Measurements from ENCODE around the gene QSOX1. TPM values are rescaled to one million over a fixed set of nuclear protein-coding genes. Genes with fewer than 3 reads are reported as not detected.

Gene QSOX1
- total RNA-seq, 1 experiment from 2014 or later, result 135 TPM

DNA sequence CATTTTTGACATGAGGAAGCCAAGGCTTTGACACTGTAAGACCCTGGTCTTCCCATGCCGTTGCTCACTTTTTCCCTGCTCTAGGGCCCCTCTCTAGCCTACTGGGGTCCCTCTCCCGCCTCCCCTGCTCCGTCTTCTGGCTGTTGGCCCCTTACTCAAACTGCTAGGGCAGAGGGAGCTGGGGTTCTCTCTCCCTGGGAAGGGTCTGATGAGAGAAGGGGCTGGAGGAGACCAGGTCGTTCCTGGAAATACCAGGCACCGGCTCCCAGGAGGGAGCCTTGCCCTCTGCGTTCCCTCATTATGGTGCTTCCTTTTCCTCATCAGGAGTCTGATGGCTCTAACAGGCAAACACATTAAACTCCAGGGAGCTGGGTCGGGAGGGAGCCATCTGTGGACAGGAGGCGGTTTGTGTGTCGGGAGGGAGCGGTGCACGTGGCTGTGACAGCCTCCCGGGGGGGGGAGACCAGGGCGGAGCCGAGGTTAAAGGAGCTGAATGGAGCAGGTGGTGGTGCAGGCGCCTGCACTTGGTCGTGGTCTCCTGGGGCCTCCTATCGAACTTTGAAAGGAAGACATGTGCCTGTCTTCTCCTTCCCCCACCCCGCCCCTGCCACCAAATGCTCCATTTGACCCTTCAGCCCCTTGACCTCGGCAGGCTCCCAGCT lies 40.0 kb downstream of the QSOX1 start (continued):
- TF ChIP-seq ZNF532 (CRISPR knock-in tag; IDR thresholded peaks at IDR 0.05; ENCODE audit: borderline replicate concordance), result no peak
- no peak for TF ChIP-seq SMAD4 (CRISPR knock-in tag; IDR thresholded peaks at IDR 0.05)
- TF ChIP-seq ZNF281 (CRISPR knock-in tag; IDR thresholded peaks at IDR 0.05), result no peak
- TF ChIP-seq, protein P1, sequence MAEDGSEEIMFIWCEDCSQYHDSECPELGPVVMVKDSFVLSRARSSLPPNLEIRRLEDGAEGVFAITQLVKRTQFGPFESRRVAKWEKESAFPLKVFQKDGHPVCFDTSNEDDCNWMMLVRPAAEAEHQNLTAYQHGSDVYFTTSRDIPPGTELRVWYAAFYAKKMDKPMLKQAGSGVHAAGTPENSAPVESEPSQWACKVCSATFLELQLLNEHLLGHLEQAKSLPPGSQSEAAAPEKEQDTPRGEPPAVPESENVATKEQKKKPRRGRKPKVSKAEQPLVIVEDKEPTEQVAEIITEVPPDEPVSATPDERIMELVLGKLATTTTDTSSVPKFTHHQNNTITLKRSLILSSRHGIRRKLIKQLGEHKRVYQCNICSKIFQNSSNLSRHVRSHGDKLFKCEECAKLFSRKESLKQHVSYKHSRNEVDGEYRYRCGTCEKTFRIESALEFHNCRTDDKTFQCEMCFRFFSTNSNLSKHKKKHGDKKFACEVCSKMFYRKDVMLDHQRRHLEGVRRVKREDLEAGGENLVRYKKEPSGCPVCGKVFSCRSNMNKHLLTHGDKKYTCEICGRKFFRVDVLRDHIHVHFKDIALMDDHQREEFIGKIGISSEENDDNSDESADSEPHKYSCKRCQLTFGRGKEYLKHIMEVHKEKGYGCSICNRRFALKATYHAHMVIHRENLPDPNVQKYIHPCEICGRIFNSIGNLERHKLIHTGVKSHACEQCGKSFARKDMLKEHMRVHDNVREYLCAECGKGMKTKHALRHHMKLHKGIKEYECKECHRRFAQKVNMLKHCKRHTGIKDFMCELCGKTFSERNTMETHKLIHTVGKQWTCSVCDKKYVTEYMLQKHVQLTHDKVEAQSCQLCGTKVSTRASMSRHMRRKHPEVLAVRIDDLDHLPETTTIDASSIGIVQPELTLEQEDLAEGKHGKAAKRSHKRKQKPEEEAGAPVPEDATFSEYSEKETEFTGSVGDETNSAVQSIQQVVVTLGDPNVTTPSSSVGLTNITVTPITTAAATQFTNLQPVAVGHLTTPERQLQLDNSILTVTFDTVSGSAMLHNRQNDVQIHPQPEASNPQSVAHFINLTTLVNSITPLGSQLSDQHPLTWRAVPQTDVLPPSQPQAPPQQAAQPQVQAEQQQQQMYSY (CRISPR knock-in tag; IDR thresholded peaks at IDR 0.05), result no peak

GRCh38 chr1:180195401-180195800 lies 40.7 kb downstream of the QSOX1 start:
- Mint-ChIP-seq H3K27ac (no peak overlapping the region), H3K27me3 (ENCODE audit: low read depth) (no peaks in the 10 kb centered on the region), H3K9me3 (no peaks in the 10 kb centered on the region), H3K4me3 (no peak overlapping the region), H3K4me1 (peaks cover 3% of the 10 kb centered on the region; the same call in 1 of the 2 replicates), H3K36me3 (peaks cover 29% of the 10 kb centered on the region)
- no peak for ATAC-seq
- ChIA-PET CTCF (interaction anchor here (0.7 to 1.9 kb wide), 7 partner anchors 15 to 489 kb away, joined by 3 to 8 read pairs (median 4); no protein-coding TSS in a partner anchor), POLR2A (no interaction called here)
- no peak for DNase-seq (ENCODE audit: low spot score)
- no peak for TF ChIP-seq IRF1 (CRISPR knock-in tag; IDR thresholded peaks at IDR 0.05)
- TF ChIP-seq AFF4 (CRISPR knock-in tag; IDR thresholded peaks at IDR 0.05; ENCODE audit: borderline replicate concordance), result no peak
- TF ChIP-seq FOXP1 (CRISPR knock-in tag; IDR thresholded peaks at IDR 0.05; ENCODE audit: borderline replicate concordance), result no peak
- no peak for TF ChIP-seq ZNF416 (CRISPR knock-in tag; IDR thresholded peaks at IDR 0.05)
- TF ChIP-seq GRHL2 (CRISPR knock-in tag; IDR thresholded peaks at IDR 0.05; ENCODE audit: insufficient replicate concordance, severe bottlenecking), result no peak
- TF ChIP-seq, protein P2, sequence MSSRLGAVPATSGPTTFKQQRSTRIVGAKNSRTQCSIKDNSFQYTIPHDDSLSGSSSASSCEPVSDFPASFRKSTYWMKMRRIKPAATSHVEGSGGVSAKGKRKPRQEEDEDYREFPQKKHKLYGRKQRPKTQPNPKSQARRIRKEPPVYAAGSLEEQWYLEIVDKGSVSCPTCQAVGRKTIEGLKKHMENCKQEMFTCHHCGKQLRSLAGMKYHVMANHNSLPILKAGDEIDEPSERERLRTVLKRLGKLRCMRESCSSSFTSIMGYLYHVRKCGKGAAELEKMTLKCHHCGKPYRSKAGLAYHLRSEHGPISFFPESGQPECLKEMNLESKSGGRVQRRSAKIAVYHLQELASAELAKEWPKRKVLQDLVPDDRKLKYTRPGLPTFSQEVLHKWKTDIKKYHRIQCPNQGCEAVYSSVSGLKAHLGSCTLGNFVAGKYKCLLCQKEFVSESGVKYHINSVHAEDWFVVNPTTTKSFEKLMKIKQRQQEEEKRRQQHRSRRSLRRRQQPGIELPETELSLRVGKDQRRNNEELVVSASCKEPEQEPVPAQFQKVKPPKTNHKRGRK (CRISPR knock-in tag; IDR thresholded peaks at IDR 0.05; ENCODE audit: borderline replicate concordance), result no peak
- TF ChIP-seq ZNF121 (CRISPR knock-in tag; IDR thresholded peaks at IDR 0.05), result no peak
- TF ChIP-seq, protein P3, sequence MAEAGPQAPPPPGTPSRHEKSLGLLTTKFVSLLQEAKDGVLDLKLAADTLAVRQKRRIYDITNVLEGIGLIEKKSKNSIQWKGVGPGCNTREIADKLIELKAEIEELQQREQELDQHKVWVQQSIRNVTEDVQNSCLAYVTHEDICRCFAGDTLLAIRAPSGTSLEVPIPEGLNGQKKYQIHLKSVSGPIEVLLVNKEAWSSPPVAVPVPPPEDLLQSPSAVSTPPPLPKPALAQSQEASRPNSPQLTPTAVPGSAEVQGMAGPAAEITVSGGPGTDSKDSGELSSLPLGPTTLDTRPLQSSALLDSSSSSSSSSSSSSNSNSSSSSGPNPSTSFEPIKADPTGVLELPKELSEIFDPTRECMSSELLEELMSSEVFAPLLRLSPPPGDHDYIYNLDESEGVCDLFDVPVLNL (CRISPR knock-in tag; IDR thresholded peaks at IDR 0.05; ENCODE audit: borderline replicate concordance, low read depth), result no peak
- no peak for TF ChIP-seq HMGXB4 (CRISPR knock-in tag; IDR thresholded peaks at IDR 0.05)

All from WTC11 (cell line).